ENCODE results near the gene AMT. TPM values are rescaled to one million over a fixed set of nuclear protein-coding genes. Genes with fewer than 3 reads are reported as not detected.

The AMT gene
- total and polyA plus RNA-seq, 2 of the 13 experiments (the other 11 are each of a cell fraction or from before 2014, with no cell fraction given), result 35.3 to 59.0 TPM

DNA sequence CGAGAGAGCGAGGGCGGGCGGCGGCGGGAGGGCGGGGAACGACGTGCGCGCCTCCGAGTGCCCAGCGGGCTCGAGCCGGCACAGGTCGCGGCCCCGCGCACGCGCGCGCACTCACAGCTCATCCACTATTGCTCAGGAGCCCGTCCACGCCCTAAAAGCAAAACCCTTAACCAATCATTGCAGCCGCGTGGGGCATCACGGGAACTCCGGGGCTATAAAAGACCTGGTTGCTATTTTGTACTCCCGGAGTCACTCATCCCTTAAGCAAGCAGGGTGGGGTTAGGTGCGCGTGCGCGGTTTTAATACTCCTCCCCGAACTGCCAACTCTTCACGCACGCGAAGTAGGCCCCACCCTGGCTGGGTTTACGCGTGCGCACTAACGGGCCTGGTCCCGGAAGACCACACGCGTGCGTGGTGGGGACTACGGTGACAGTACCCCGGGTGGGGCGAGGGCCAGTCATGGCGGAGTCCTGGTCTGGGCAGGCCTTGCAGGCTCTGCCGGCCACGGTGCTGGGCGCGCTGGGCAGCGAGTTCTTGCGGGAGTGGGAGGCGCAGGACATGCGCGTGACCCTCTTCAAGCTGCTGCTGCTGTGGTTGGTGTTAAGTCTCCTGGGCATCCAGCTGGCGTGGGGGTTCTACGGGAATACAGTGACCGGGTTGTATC is 10.2 kb downstream of the AMT start, which contains the start of the genes RHOA and TCTA:
RHOA (minus strand) TSS at position 9 of the 664 bp plus-strand sequence. CDS start 36,387 bp downstream, outside the sequence.
TCTA (plus strand) TSS at position 456 of the 664 bp plus-strand sequence; CDS start at position 460, 4 bp downstream.
- POLR2A ChIA-PET, result interaction anchor here (0.6 to 2.9 kb wide), 24 partner anchors 8 to 515 kb away, joined by 3 to 48 read pairs (median 4); partner anchors contain the start of genes AMT, BSN, DAG1 and GPX1
- Histone ChIP-seq H3K4me3 (replicated peaks in 1 of 3; ENCODE audit: insufficient read depth in 1 of 3, low read depth in 2 of 3, low read length in 3 of 3) (peak within 1 kb of the TSS; percentile 81 to 93 (median 90)), H3K27me3 (ENCODE audit: control insufficient read depth in 1 of 2, insufficient read depth in 2 of 2, low read length in 2 of 2) (no peaks in the 10 kb centered on the region; a peak in 1 of 5 replicates), H3K9me3 (ENCODE audit: low read length) (no peaks in the 10 kb centered on the region), H2AFZ (ENCODE audit: low read length) (no peak within 1 kb of the TSS), H4K20me1 (ENCODE audit: insufficient read depth, low read length) (peaks cover 32% of the 10 kb centered on the region), H3K79me2 (ENCODE audit: insufficient read depth, low read length) (peaks cover 59% of the 10 kb centered on the region), H3K4me1 (ENCODE audit: insufficient read depth, low read length) (peaks cover 47% of the 10 kb centered on the region), H3K36me3 (replicated peaks in 1 of 2; ENCODE audit: control insufficient read depth in 1 of 2, insufficient read depth in 2 of 2, low read length in 2 of 2) (peaks cover 0 to 6% of the 10 kb centered on the region in 2 experiments; a peak in 2 of 5 replicates), H3K27ac (ENCODE audit: extremely low read length, insufficient read depth, low read length) (peak within 1 kb of the TSS; percentile 91), H3K9ac (ENCODE audit: insufficient read depth, low read depth, low read length) (peak within 1 kb of the TSS; percentile 98), H3K4me2 (ENCODE audit: low read depth, low read length) (peak within 1 kb of the TSS; percentile 98)
- in situ Hi-C loops (cut with HindIII; ENCODE audit: extremely low pct_ligation_motif_present, low pct_unique_long_range_greater_than_20kb) (no loop called here), intact Hi-C loops (cut with micrococcal nuclease; ENCODE audit: unreplicated experiment) (loop anchor here (1.0 to 5.0 kb wide), 4 partner anchors 37 to 320 kb away; partner anchors contain the start of genes GPX1, QRICH1 and USP4)
- CTCF ChIA-PET (ENCODE audit: low intra/inter-chr PET ratio, low total read pairs), result no interaction called here
- BruUV-seq (replicated peaks), result TSS peak; percentile 76
- DNase-seq (ENCODE audit: low spot score), result peak; percentile 99
- FAIRE-seq, result peak; percentile 90
- ATAC-seq, result peak; percentile 90
- WGBS (ENCODE audit: low lambda C conversion rate), result 0% methylated on average over 3 of the region's 62 CpGs
- TF ChIP-seq, protein P1, sequence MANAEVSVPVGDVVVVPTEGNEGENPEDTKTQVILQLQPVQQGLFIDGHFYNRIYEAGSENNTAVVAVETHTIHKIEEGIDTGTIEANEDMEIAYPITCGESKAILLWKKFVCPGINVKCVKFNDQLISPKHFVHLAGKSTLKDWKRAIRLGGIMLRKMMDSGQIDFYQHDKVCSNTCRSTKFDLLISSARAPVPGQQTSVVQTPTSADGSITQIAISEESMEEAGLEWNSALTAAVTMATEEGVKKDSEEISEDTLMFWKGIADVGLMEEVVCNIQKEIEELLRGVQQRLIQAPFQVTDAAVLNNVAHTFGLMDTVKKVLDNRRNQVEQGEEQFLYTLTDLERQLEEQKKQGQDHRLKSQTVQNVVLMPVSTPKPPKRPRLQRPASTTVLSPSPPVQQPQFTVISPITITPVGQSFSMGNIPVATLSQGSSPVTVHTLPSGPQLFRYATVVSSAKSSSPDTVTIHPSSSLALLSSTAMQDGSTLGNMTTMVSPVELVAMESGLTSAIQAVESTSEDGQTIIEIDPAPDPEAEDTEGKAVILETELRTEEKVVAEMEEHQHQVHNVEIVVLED (CRISPR knock-in tag; IDR thresholded peaks at IDR 0.05; ENCODE audit: borderline replicate concordance), result peak; percentile 89
- TF ChIP-seq POLR2A (IDR thresholded peaks at IDR 0.05; ENCODE audit: insufficient read depth in 1 of 2, low read depth in 2 of 2, low read length in 2 of 2), result peak; percentile 96 to 99
- TF ChIP-seq GFI1 (CRISPR knock-in tag; IDR thresholded peaks at IDR 0.05; ENCODE audit: borderline replicate concordance), result 0 out of 2 replicates have a peak, but pooled peaks have one; percentile 38
- no peak for TF ChIP-seq NKX3-1 (CRISPR knock-in tag; IDR thresholded peaks at IDR 0.05)
- TF ChIP-seq ZNF616 (CRISPR knock-in tag; IDR thresholded peaks at IDR 0.05; ENCODE audit: low read depth), result no peak
- peak; percentile 97 for TF ChIP-seq SAP130 (CRISPR knock-in tag; IDR thresholded peaks at IDR 0.05; ENCODE audit: low read depth)
- no peak for TF ChIP-seq ZMAT3 (CRISPR knock-in tag; conservative IDR thresholded peaks at IDR 0.05)
- peak; percentile 49; the same call in 1 of the 2 replicates for TF ChIP-seq ZBTB20 (CRISPR knock-in tag; IDR thresholded peaks at IDR 0.05; ENCODE audit: borderline replicate concordance, low read depth)
- TF ChIP-seq, protein P2, sequence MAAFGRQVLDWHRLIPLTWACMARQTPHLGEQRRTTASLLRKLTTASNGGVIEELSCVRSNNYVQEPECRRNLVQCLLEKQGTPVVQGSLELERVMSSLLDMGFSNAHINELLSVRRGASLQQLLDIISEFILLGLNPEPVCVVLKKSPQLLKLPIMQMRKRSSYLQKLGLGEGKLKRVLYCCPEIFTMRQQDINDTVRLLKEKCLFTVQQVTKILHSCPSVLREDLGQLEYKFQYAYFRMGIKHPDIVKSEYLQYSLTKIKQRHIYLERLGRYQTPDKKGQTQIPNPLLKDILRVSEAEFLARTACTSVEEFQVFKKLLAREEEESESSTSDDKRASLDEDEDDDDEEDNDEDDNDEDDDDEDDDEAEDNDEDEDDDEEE (CRISPR knock-in tag; IDR thresholded peaks at IDR 0.05), result peak; percentile 63; the same call in 1 of the 2 replicates
- peak; percentile 76; the same call in 1 of the 2 replicates for TF ChIP-seq ZNF430 (CRISPR knock-in tag; IDR thresholded peaks at IDR 0.05)
- TF ChIP-seq TEAD2 (CRISPR knock-in tag; IDR thresholded peaks at IDR 0.05), result no peak
- peak; percentile 92 for TF ChIP-seq ZMYM4 (CRISPR knock-in tag; IDR thresholded peaks at IDR 0.05)
- peak; percentile 18; the same call in 1 of the 2 replicates for TF ChIP-seq HOMEZ (CRISPR knock-in tag; IDR thresholded peaks at IDR 0.05; ENCODE audit: low read depth)

Measured in HepG2 (cell line).